Heart left ventricle (tissue), 13 donors: ENCODE results near the gene THSD7B.

Experiments
- CTCF ChIP-seq, 12 donors: fragments of 200-600 bp; sonication (generic) in 4 of 12; IDR thresholded peaks; one replicate each; pipeline versions ENCODE4 v1.5.0 to v1.8.0; 2018 to 2022; ENCODE audit warnings: antibody characterized with exemption in 12 of 12, mild to moderate bottlenecking in 5 of 12
- POLR2A ChIP-seq, 2 donors: fragments of 450-650 bp; IDR thresholded peaks; one replicate each; pipeline ENCODE4 v1.6.1; 2017; ENCODE audit warnings: antibody characterized with exemption in 2 of 2, mild to moderate bottlenecking in 2 of 2, moderate library complexity in 2 of 2
- donor health status: ischemic (EF 13 %, LVEDD 7.1; RV severe dilation, severe dysfunction).
- donor health status: DM: no; HTN: yes; CAD: no.
- donor health status: DM: no; HTN: no; CAD: no.
- donor health status: ischemic (EF 25% LVEDD 6.9; RV normal size, moderate dysfunction).
- donor health status: ischemic (EF 25% LVEDD 5.7; RV mildly dilated, moderate dysfunction).
- donor health status: ischemic (EF 35%, LVEDD 5.7; RV mildly dilated, moderate dysfunction).
- donor health status: nonischemic (EF 11% LVEDD 7.7; RV severe dilation, severe dysfunction).
- donor health status: DM: yes; HTN: yes; CAD: no.
- donor health status: PGD.
- donor health status: ischemic (EF 29% LVEDD 5.4; RV normal size, mild dysfunction).
- donor health status: nonischemic (EF 23%, LVEDD 6.1; RV moderate dilation, normal function).

- TF ChIP-seq CTCF (IDR thresholded peaks at IDR 0.05) (no peak), POLR2A (IDR thresholded peaks at IDR 0.05) (no peak)
Measured at GRCh38 chr2:137202318-137202717, 437.0 kb downstream of the THSD7B start.
